GM12878 (cell line): Measurements from ENCODE around the gene PTGS1. TPM values are rescaled to one million over a fixed set of nuclear protein-coding genes. Genes with fewer than 3 reads are reported as not detected.
A peak's percentile ranks its signal among the peaks of the same experiment; 100 is the strongest.

Source experiments
- ATAC-seq: fragments of 200-7000 bp; cut with Tn5 transposase; 3 replicates; pipeline ENCODE4 v1.9.1; 2020; ENCODE audit warnings: mild to moderate bottlenecking, moderate library complexity
- BruUV-seq: library from RNA; stranded (reverse); fragments of 400-500 nt; replicated peaks from 2 replicates; lab custom pipeline; 2021; lab: Mats Ljungman, UMichigan
- CTCF ChIA-PET: fragments of 300-600 bp; sonication (Branson Sonifier 250); formaldehyde crosslinking; extraction: SDS; loops from one replicate; lab custom pipeline; 2021; ENCODE audit warnings: inconsistent platforms; lab: Yijun Ruan, JAX
- POLR2A ChIA-PET: fragments of 350-600 bp; formaldehyde crosslinking; extraction: SDS; loops from one replicate; lab custom pipeline; 2021; ENCODE audit warnings: inconsistent platforms; lab: Charles Lee
- RAD21 ChIA-PET: fragments of 300-600 bp; sonication (Branson Sonifier 250); formaldehyde crosslinking; loops from one replicate; lab custom pipeline; 2023; ENCODE audit warnings: antibody characterized with exemption; ENCODE audit not compliant: unreplicated experiment; lab: Charles Lee
- SMC1A ChIA-PET: fragments of 300-600 bp; sonication (Branson Sonifier 250); formaldehyde crosslinking; loops from one replicate; lab custom pipeline; 2023; ENCODE audit not compliant: unreplicated experiment, uncharacterized antibody; lab: Charles Lee
- DNase-seq: peaks from one replicate; pipeline ENCODE4 v3.0.0-alpha.2; 2011; ENCODE audit warnings: low read depth, low spot score
- FAIRE-seq: peaks from 3 replicates; lab custom pipeline; 2011; peaks lifted over from hg19 to GRCh38; lab: Jason Lieb, UNC
- H2AFZ ChIP-seq: 2 replicates; pipeline ENCODE4 v1.6.0; 2011; ENCODE audit warnings: low read depth, low read length, control low read depth; ENCODE audit not compliant: control insufficient read depth
- H3K27ac ChIP-seq: 2 replicates; pipeline ENCODE4 v1.5.1; 2011; ENCODE audit warnings: control low read depth; ENCODE audit not compliant: control insufficient read depth, insufficient read depth
- H3K27me3 ChIP-seq, 2 experiments: replicated peaks in 1 of 2; 2 replicates each; pipeline versions ENCODE4 v1.6.0 to v1.6.1; 2011; ENCODE audit warnings: low read length in 1 of 2; ENCODE audit not compliant: control insufficient read depth in 2 of 2, insufficient read depth in 2 of 2
- H3K36me3 ChIP-seq, 2 experiments: 2 replicates each; pipeline ENCODE4 v1.5.1; 2011; ENCODE audit warnings: low read length in 1 of 2; ENCODE audit not compliant: control insufficient read depth in 2 of 2, insufficient read depth in 2 of 2
- H3K4me1 ChIP-seq: 2 replicates; pipeline ENCODE4 v1.6.1; 2011; ENCODE audit warnings: mild to moderate bottlenecking, low read length, moderate library complexity, mixed read lengths; ENCODE audit not compliant: control insufficient read depth, insufficient read depth
- H3K4me2 ChIP-seq: 2 replicates; pipeline ENCODE4 v1.6.0; 2011; ENCODE audit warnings: control low read depth; ENCODE audit not compliant: control insufficient read depth, insufficient read depth
- H3K4me3 ChIP-seq: fragments of 200-600 bp; sonication (generic); 2 replicates; pipeline ENCODE4 v1.5.1; 2016
- H3K79me2 ChIP-seq: 2 replicates; pipeline ENCODE4 v1.6.0; 2011; ENCODE audit warnings: low read length; ENCODE audit not compliant: control insufficient read depth, insufficient read depth
- H3K9ac ChIP-seq: 2 replicates; pipeline ENCODE4 v1.8.0; 2011; ENCODE audit warnings: low read length, control low read depth, mixed read lengths; ENCODE audit not compliant: control insufficient read depth, insufficient read depth
- H3K9me3 ChIP-seq: replicated peaks from 3 replicates; pipeline ENCODE4 v1.5.1; 2011; ENCODE audit warnings: mild to moderate bottlenecking, low read length; ENCODE audit not compliant: control insufficient read depth, insufficient read depth
- H4K20me1 ChIP-seq: 2 replicates; pipeline ENCODE4 v1.6.0; 2011; ENCODE audit not compliant: control insufficient read depth, insufficient read depth
- EZH2 ChIP-seq: IDR thresholded peaks from 2 replicates; pipeline ENCODE4 v1.6.1; 2012; ENCODE audit warnings: low read depth, mild to moderate bottlenecking, control low read depth, inconsistent platforms, low read length, borderline replicate concordance; ENCODE audit not compliant: control insufficient read depth
- FOS ChIP-seq: IDR thresholded peaks from 3 replicates; pipeline ENCODE4 v1.6.1; 2011; ENCODE audit warnings: borderline replicate concordance; ENCODE audit not compliant: insufficient read length; ENCODE audit errors: extremely low read depth
- FOXM1 ChIP-seq: IDR thresholded peaks from 2 replicates; pipeline ENCODE4 v1.6.1; 2012; ENCODE audit warnings: low read depth, mild to moderate bottlenecking, inconsistent platforms, low read length, moderate library complexity
- HDAC6 ChIP-seq: fragments of 200-600 bp; sonication (generic); IDR thresholded peaks from one replicate; pipeline ENCODE4 v1.8.0; 2017; ENCODE audit warnings: antibody characterized with exemption; ENCODE audit not compliant: unreplicated experiment
- MTA3 ChIP-seq: IDR thresholded peaks from 2 replicates; pipeline ENCODE4 v1.6.1; 2012; ENCODE audit warnings: low read length, inconsistent platforms, borderline replicate concordance
- NFIC ChIP-seq: IDR thresholded peaks from 2 replicates; pipeline ENCODE4 v1.6.1; 2012; ENCODE audit warnings: low read depth, mild to moderate bottlenecking, inconsistent platforms, low read length, moderate library complexity
- NFYB ChIP-seq: IDR thresholded peaks from 2 replicates; pipeline ENCODE4 v1.6.1; 2011; ENCODE audit warnings: low read depth, mild to moderate bottlenecking, low read length, improper control_type of control experiment, moderate library complexity; ENCODE audit not compliant: insufficient read depth
- NRF1 ChIP-seq: conservative IDR thresholded peaks from 2 replicates; pipeline ENCODE4 v1.6.1; 2011; ENCODE audit warnings: mild to moderate bottlenecking, low read depth, low read length, improper control_type of control experiment
- RELB ChIP-seq: fragments of 450-650 bp; IDR thresholded peaks from 2 replicates; pipeline ENCODE4 v1.6.1; 2017; ENCODE audit warnings: low read depth, mild to moderate bottlenecking, moderate library complexity
- RUNX3 ChIP-seq: IDR thresholded peaks from 2 replicates; pipeline ENCODE4 v1.6.1; 2012; ENCODE audit warnings: low read length, inconsistent platforms
- SKIL ChIP-seq: fragments of 450-650 bp; IDR thresholded peaks from 2 replicates; pipeline ENCODE4 v1.6.1; 2017; ENCODE audit warnings: mild to moderate bottlenecking, low read depth, inconsistent platforms; ENCODE audit not compliant: poor library complexity, severe bottlenecking
- SMC3 ChIP-seq: IDR thresholded peaks from 2 replicates; pipeline ENCODE4 v1.6.1; 2011; ENCODE audit warnings: low read length, improper control_type of control experiment, borderline replicate concordance
- TBL1XR1 ChIP-seq: IDR thresholded peaks from 2 replicates; pipeline ENCODE4 v1.6.1; 2012; ENCODE audit warnings: low read depth, low read length, improper control_type of control experiment
- YBX1 ChIP-seq: fragments of 450-650 bp; IDR thresholded peaks from 2 replicates; pipeline ENCODE4 v1.6.1; 2016; ENCODE audit warnings: antibody characterized with exemption
- ZNF207 ChIP-seq: fragments of 450-650 bp; IDR thresholded peaks from 2 replicates; pipeline ENCODE4 v1.6.1; 2014; ENCODE audit warnings: antibody characterized with exemption, mild to moderate bottlenecking, borderline replicate concordance
- WGBS: methylation state at CpG from one replicate; pipeline ENCODE4 v1.1.6; 2016; ENCODE audit warnings: low lambda C conversion rate; ENCODE audit not compliant: insufficient replicate concordance, insufficient coverage; ENCODE audit errors: missing lambda C conversion rate; 5-methylcytosine and 5-hydroxymethylcytosine counted together
- in situ Hi-C: fragments of 300-500 bp; cut with MboI; formaldehyde crosslinking; loops from 9 replicates; pipeline ENCODE4 v1.14.3; 2018; ENCODE audit warnings: mixed read lengths
- intact Hi-C: fragments of 100-400 bp; cut with micrococcal nuclease; formaldehyde crosslinking; loops from one replicate; pipeline ENCODE4 v1.14.2; 2022; ENCODE audit not compliant: unreplicated experiment
- polyA plus RNA-seq, 11 experiments: library from polyadenylated mRNA; depleted of rRNA in 4 of 11; unstranded in 6 of 11; stranded (reverse) in 5 of 11; fragments of >200 nt; fragmentation: Nextera tagmentation in 4 of 11; fragmentation: Illumina TruSeq in 1 of 11; extraction: Ambion mirVana in 4 of 11; extraction: Trizol in 1 of 11; gene quantifications; 1 replicate in 1 of 11; 2 replicates in 10 of 11; pipeline versions ENCODE4 v1.2.1 to v1.2.3, GENCODE V29; 2011 to 2016; ENCODE audit warnings: inconsistent platforms in 2 of 11, missing spikeins in 2 of 11, low read depth in 1 of 11
- total RNA-seq, 4 experiments: library from RNA; depleted of rRNA in 3 of 4; stranded (reverse); fragments of >200 nt in 3 of 4; fragmentation: Illumina TruSeq in 1 of 4; extraction: Trizol in 1 of 4; gene quantifications; 2 replicates each; pipeline versions ENCODE4 v1.2.1 to v1.2.3, GENCODE V29; 2013 to 2021
- TF ChIP-seq, protein P1 (sequence below): IDR thresholded peaks from 2 replicates; pipeline ENCODE4 v1.6.1; 2011; ENCODE audit warnings: borderline replicate concordance, low read depth, mild to moderate bottlenecking, moderate library complexity, mixed read lengths, low read length; ENCODE audit not compliant: insufficient read depth; ENCODE audit errors: extremely low read length
- TF ChIP-seq, protein P2 (sequence below): IDR thresholded peaks from 2 replicates; pipeline ENCODE4 v1.6.1; 2011; ENCODE audit warnings: low read depth, mild to moderate bottlenecking, low read length, moderate library complexity, borderline replicate concordance; ENCODE audit errors: extremely low read depth

Gene PTGS1
- total and polyA plus RNA-seq, 10 of the 15 experiments (the other 5 are each of a cell fraction or from before 2014, with no cell fraction given): 0.16 to 2.8 (median 0.96) TPM

- TF ChIP-seq SKIL: no peak
These were observed 521 bp upstream of the PTGS1 start (continued) for GRCh38 chr9:122370303-122370702.

GRCh38 chr9:122371846-122372245 is 1.0 kb downstream of the PTGS1 start:
- WGBS: 86% methylated on average over 8 of the region's 8 CpGs
- BruUV-seq: no TSS peak
- ChIA-PET CTCF (no interaction called here), SMC1A (interaction anchor here (0.8 to 1.0 kb wide), 2 partner anchors 18 to 21 kb away, joined by 3 read pairs; no protein-coding TSS in a partner anchor), POLR2A (no interaction called here), RAD21 (no interaction called here)
- Histone ChIP-seq H3K27ac (no peak overlapping the region), H3K9ac (no peak overlapping the region), H3K4me2 (0 out of 2 replicates have a peak overlapping the region, but pooled peaks have one; percentile 90), H3K4me1 (peaks cover 26% of the 10 kb centered on the region), H3K79me2 (no peaks in the 10 kb centered on the region), H3K4me3 (peak overlapping the region; percentile 57; the same call in 1 of the 2 replicates), H3K9me3 (no peaks in the 10 kb centered on the region; the same call in 2 of the 3 replicates), H3K27me3 (no peaks in the 10 kb centered on the region), H4K20me1 (no peaks in the 10 kb centered on the region), H2AFZ (no peak overlapping the region), H3K36me3 (no peaks in the 10 kb centered on the region)
- in situ Hi-C loops: no loop called here
- intact Hi-C loops: no loop called here
- no peak for FAIRE-seq
- DNase-seq: no peak
- no peak for ATAC-seq
- TF ChIP-seq NRF1 (no peak), YBX1 (no peak), EZH2 (no peak), FOS (no peak), TBL1XR1 (no peak), NFIC (no peak), RUNX3 (no peak), ZNF207 (no peak), HDAC6 (no peak), MTA3 (no peak), FOXM1 (no peak), NFYB (no peak), RELB (no peak), SMC3 (no peak)
- TF ChIP-seq, protein P1, sequence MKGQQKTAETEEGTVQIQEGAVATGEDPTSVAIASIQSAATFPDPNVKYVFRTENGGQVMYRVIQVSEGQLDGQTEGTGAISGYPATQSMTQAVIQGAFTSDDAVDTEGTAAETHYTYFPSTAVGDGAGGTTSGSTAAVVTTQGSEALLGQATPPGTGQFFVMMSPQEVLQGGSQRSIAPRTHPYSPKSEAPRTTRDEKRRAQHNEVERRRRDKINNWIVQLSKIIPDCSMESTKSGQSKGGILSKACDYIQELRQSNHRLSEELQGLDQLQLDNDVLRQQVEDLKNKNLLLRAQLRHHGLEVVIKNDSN: no peak
- TF ChIP-seq, protein P2, sequence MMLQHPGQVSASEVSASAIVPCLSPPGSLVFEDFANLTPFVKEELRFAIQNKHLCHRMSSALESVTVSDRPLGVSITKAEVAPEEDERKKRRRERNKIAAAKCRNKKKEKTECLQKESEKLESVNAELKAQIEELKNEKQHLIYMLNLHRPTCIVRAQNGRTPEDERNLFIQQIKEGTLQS: no peak
